Natural killer cell treated with Interleukin-12 subunit alpha and Interleukin-12 subunit beta and Interleukin-15 and Interleukin-18, amount 100 ng/mL, for 72 hours (primary cell): Measurements from ENCODE around the gene SEC14L2. TPM values are rescaled to one million over a fixed set of nuclear protein-coding genes. Genes with fewer than 3 reads are reported as not detected.
A peak's percentile ranks its signal among the peaks of the same experiment; 100 is the strongest.

Experiments
- ATAC-seq, 2 donors: fragments of 150-1000 bp; cut with Tn5 transposase in 1 of 2; sonication (Bioruptor Pico), chemical (Tn5 transposase) in 1 of 2; 2 replicates each; pipeline ENCODE4 v1.10.0; 2021
- DNase-seq: peaks from one replicate; pipeline ENCODE4 v3.0.0; 2022; ENCODE audit warnings: low spot score
- H3K27ac Mint-ChIP-seq, 2 donors: 1 replicate in 1 of 2; 2 replicates in 1 of 2; pipeline ENCODE4 v1.8.0; 2022; ENCODE audit warnings: mixed read lengths in 2 of 2, mild to moderate bottlenecking in 1 of 2, moderate library complexity in 1 of 2
- H3K27me3 Mint-ChIP-seq, 2 donors: 1 replicate in 1 of 2; 2 replicates in 1 of 2; pipeline ENCODE4 v1.8.0; 2022; ENCODE audit warnings: mixed read lengths in 2 of 2
- H3K36me3 Mint-ChIP-seq: one replicate; pipeline ENCODE4 v1.8.0; 2022; ENCODE audit warnings: mixed read lengths
- H3K4me1 Mint-ChIP-seq, 2 donors: 1 replicate in 1 of 2; 2 replicates in 1 of 2; pipeline ENCODE4 v1.8.0; 2022; ENCODE audit warnings: low read depth in 2 of 2, mixed read lengths in 2 of 2, mild to moderate bottlenecking in 1 of 2
- H3K4me3 Mint-ChIP-seq: one replicate; pipeline ENCODE4 v1.8.0; 2022; ENCODE audit warnings: mixed read lengths
- H3K9me3 Mint-ChIP-seq: 2 replicates; pipeline ENCODE4 v1.8.0; 2022; ENCODE audit warnings: mixed read lengths
- total RNA-seq, 2 donors: library from RNA; stranded (reverse); gene quantifications; one replicate each; pipeline ENCODE4 v1.2.3, GENCODE V29; 2022

SEC14L2 gene
- total RNA-seq, 2 donors from 2014 or later = 0.40 to 1.3 TPM

DNA sequence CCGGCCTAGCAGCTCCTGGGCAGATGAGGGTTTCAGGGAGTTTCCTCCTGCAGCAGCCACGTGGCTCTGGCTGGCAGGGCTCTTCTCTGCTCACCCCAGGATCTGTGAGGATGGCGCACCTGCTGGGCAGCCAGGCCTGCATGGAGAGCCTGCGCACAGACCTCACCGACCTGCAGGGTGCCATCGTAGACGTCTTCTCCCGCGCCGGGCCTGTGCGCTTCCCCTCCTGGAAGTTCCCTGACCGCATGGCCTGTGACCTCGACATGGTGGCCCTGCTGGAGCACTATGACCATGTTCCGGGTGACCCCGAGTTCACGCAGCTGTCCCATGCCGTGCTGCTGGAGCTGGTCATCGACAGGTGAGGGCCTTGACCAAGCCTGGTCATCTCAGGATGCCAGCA is 30.9 kb upstream of the SEC14L2 start:
- DNase-seq (no peak), ATAC-seq (no peak)
- H3K9me3 Mint-ChIP-seq = no peaks in the 10 kb centered on the region
- no peaks in the 10 kb centered on the region for H3K4me1 Mint-ChIP-seq
- no peaks in the 10 kb centered on the region for H3K36me3 Mint-ChIP-seq
- H3K27ac Mint-ChIP-seq = no peak overlapping the region
- H3K4me3 Mint-ChIP-seq = no peak overlapping the region
- H3K27me3 Mint-ChIP-seq = no peaks in the 10 kb centered on the region

DNA sequence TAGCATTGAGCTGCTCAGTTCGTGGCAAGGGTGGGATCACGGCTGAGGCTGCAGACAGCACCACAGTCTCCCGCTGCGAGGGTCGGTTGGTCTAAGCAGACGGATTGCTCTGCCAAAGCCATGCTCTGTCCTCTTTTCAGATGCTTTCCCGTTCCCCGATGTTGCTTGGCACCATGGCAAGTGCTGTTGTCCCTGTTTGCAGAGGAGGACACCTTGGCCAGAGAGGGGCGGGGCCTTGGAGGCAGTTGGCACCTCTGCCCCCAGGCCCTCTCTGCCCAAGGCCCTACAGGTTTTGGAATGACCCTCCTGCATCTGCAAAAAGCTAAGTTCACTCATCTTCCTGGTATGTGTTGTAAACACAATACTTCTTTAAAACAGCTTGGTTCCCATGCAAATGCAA is 28.4 kb upstream of the SEC14L2 start:
- Mint-ChIP-seq H3K27me3 (no peaks in the 10 kb centered on the region), H3K27ac (no peak overlapping the region), H3K4me3 (no peak overlapping the region), H3K36me3 (no peaks in the 10 kb centered on the region), H3K9me3 (no peaks in the 10 kb centered on the region), H3K4me1 (no peaks in the 10 kb centered on the region)
- ATAC-seq (no peak), DNase-seq (no peak)

DNA sequence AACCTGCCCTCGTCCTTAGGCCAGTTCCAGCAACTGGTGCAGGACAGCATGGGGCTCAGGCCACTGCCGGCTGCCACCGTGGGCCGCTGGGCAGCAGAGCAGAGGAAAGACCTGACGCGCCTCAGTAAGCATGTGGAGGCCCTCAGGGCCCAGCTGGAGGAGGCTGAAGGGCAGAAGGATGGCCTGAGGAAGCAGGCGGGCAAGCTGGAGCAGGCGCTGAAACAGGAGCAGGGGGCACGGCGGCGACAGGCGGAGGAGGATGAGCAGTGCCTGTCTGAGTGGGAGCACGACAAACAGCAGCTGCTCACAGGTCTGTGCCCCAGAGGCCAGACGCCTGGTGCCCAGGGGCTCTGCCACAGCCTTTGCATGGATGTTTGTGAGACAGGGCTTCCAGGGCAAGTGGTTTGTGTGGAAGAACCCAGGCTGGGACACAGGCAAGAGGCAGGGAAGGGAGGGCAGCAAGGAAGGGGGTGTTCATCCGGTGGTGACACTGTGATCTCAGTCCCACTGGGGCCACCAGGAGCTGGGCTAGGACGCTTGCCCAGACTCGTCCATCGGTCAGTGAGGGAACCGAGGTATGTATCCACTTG is 26.1 kb upstream of the SEC14L2 start:
- Mint-ChIP-seq H3K4me1 (no peaks in the 10 kb centered on the region), H3K27me3 (no peaks in the 10 kb centered on the region), H3K36me3 (no peaks in the 10 kb centered on the region), H3K27ac (no peak overlapping the region), H3K9me3 (no peaks in the 10 kb centered on the region), H3K4me3 (no peak overlapping the region)
- ATAC-seq = no peak
- DNase-seq = no peak

DNA sequence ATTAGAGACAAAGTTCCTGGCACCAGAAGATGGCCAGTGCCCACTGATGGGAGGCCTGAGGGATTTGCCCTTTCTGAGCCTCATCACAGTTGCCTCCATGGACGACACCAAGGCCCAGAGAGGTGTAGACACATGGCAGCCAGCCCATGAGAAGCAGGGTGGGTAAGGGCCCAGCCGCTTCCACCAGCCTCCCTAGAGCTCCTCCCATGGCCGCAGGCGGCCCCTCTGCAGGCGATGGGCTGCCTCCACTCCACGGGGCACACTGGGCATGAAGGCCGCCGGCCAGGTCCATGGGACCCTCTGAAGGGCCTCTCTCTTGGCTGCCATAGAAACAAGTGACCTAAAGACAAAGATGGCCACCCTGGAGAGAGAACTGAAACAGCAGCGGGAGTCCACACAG is 25.5 kb upstream of the SEC14L2 start:
- Mint-ChIP-seq H3K36me3 (no peaks in the 10 kb centered on the region), H3K27me3 (no peaks in the 10 kb centered on the region), H3K27ac (no peak overlapping the region), H3K4me1 (no peaks in the 10 kb centered on the region), H3K9me3 (no peaks in the 10 kb centered on the region), H3K4me3 (no peak overlapping the region)
- DNase-seq = no peak
- ATAC-seq = no peak

DNA sequence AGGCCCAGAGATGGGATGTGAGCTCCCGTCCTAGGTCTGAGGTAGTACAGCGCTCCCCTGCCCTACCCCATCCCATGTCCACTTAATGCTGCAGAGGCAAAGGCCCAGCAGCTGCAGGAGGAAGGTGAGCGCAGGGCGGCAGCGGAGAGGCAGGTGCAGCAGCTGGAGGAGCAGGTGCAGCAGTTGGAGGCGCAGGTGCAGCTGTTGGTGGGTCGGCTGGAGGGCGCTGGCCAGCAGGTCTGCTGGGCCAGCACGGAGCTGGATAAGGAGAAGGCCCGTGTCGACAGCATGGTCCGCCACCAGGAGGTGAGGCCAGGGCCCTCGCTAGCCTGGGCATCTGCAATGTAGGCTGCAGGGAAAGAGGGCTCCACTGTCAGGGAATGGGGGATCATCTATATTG is 24.8 kb upstream of the SEC14L2 start:
- no peak overlapping the region for H3K27ac Mint-ChIP-seq
- no peak for DNase-seq
- no peak overlapping the region for H3K4me3 Mint-ChIP-seq
- no peaks in the 10 kb centered on the region for H3K27me3 Mint-ChIP-seq
- no peaks in the 10 kb centered on the region for H3K4me1 Mint-ChIP-seq
- no peaks in the 10 kb centered on the region for H3K36me3 Mint-ChIP-seq
- H3K9me3 Mint-ChIP-seq = no peaks in the 10 kb centered on the region
- ATAC-seq = no peak

DNA sequence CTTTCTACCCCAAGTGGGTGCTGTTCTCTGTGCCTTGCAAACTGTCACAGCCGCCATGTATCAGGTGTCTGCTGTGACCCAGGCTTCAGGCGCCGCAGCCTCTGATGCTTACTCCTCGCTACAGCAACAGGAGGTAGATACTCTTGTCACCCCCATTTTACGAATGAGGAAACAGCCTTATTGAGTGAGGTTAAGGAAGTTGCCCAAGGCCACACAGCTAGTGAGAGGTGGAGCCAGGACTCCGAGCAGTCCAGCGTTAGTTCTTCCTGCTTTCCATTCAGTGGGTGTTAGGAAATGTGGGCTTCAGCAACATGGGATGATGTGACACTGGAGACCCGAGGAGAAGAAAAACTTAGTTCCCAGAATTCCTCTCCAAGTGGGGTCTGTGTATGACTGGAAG is 23.9 kb upstream of the SEC14L2 start:
- Mint-ChIP-seq H3K27me3 (no peaks in the 10 kb centered on the region), H3K27ac (no peak overlapping the region), H3K9me3 (no peaks in the 10 kb centered on the region), H3K4me1 (no peaks in the 10 kb centered on the region), H3K4me3 (no peak overlapping the region), H3K36me3 (no peaks in the 10 kb centered on the region)
- no peak for ATAC-seq
- no peak for DNase-seq

DNA sequence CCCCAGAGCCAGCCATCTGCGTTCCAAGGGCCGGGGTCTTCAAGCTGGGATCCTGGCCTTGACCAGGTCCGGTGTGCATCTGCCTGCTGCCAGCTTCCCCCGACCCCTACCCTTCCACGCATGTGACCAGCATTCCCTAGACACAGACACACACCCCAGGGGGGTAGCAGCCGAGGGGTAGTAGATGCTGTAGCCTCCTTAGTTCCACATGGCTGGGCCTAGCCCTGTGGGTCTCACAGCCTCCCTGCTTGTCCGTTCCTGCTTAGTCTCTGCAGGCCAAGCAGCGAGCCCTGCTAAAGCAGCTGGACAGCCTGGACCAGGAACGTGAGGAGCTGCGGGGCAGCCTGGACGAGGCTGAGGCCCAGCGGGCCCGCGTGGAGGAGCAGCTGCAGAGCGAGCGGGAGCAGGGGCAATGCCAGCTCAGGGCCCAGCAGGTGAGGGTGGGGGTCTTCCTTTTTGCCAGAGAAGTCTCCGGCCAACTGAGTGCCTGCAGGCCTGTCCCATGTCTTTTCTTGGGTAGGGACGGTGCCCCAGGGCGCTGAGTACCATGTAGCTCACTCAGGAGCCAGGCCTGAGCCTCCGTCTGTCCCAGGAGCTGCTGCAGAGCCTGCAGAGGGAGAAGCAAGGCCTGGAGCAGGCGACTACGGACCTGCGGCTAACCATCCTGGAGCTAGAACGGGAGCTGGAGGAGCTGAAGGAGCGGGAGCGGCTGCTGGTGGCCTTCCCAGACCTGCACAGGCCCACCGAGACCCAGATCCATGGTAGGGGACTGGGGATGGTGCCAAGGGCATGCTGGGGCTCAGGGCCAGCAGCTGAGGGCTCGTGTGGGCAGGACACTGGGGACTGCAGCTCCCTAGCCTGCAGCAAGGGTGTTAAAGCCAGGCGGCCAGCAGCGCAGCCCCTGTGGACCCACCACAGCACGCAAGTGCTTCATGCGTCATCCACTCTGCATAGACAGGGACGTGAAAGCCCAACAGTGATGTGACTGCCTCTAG is 23.2 kb upstream of the SEC14L2 start:
- Mint-ChIP-seq H3K27ac (no peak overlapping the region), H3K4me1 (no peaks in the 10 kb centered on the region), H3K27me3 (no peaks in the 10 kb centered on the region), H3K9me3 (no peaks in the 10 kb centered on the region), H3K4me3 (no peak overlapping the region), H3K36me3 (no peaks in the 10 kb centered on the region)
- DNase-seq (no peak), ATAC-seq (no peak)

DNA sequence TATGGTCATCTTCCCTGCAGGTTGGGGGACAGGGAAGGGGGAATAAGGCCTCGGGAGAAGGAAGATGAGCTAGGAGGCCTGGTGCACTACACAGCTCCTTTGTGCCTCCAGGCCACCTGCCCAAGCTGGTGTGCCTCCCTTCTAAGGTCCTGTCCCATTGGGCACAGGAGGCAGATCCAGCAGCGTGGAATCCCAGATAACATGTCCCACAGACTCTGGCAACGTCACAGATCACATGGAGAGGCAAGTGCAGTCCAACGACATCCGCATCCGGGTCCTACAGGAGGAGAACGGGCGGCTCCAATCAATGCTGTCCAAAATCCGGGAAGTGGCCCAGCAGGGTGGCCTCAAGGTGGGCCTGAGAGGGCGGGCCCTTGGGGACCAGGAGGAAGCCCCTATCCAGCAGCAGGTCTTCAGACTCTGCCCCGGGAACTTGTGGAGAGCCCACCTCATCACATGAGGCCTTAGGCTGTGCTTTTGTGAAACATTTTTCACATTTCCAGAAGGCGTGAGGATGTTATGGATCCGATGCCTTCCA is 21.4 kb upstream of the SEC14L2 start:
- Mint-ChIP-seq H3K36me3 (no peaks in the 10 kb centered on the region), H3K27ac (no peak overlapping the region), H3K9me3 (no peaks in the 10 kb centered on the region), H3K27me3 (no peaks in the 10 kb centered on the region), H3K4me1 (no peaks in the 10 kb centered on the region), H3K4me3 (no peak overlapping the region)
- DNase-seq (no peak), ATAC-seq (no peak)

DNA sequence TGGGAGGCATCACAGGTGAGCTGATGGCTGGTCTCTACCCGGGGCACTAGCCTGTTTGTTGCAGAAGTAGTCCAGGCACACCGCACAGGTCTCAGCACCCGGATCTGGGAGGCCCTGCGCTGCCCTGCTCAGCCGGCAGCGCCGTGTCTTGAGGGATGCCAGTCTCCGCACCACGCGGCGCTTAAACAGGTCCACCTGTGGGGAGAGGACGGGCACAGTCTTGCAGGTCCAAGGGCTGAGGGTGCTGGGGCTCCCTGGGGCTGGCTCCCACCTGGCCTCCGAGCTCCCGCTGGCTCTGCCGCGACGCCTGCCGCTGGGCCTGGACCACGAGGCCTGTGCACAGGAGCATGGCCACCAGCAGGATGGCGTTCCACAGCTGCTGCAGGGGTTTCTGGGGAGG is 16.8 kb upstream of the SEC14L2 start:
- no peak for ATAC-seq
- H3K27ac Mint-ChIP-seq = no peak overlapping the region
- no peak for DNase-seq
- H3K4me1 Mint-ChIP-seq = no peaks in the 10 kb centered on the region
- no peaks in the 10 kb centered on the region for H3K9me3 Mint-ChIP-seq
- H3K36me3 Mint-ChIP-seq = no peaks in the 10 kb centered on the region
- no peak overlapping the region for H3K4me3 Mint-ChIP-seq
- H3K27me3 Mint-ChIP-seq = no peaks in the 10 kb centered on the region

DNA sequence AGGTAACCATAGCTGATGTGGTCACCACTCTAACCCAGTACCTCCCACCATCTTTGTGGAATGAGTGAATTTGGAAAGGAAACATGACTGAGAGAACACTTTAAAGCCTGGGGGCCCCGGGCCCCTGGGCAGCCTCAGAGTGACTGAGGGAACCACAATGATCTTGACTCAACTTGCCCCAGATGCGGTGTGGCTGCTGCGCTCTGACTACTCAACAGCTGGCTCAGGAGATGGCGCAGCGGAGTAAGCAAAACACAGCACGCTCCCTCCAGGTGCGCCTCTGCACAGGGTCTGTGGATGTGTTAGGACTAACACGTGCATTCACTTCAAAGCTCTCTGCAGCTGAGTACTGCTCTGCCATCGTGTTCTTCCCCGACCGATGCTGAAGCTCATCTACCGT is 15.6 kb upstream of the SEC14L2 start:
- ATAC-seq (no peak), DNase-seq (no peak)
- Mint-ChIP-seq H3K27ac (no peak overlapping the region), H3K4me3 (no peak overlapping the region), H3K4me1 (no peaks in the 10 kb centered on the region), H3K9me3 (no peaks in the 10 kb centered on the region), H3K27me3 (no peaks in the 10 kb centered on the region), H3K36me3 (no peaks in the 10 kb centered on the region)

DNA sequence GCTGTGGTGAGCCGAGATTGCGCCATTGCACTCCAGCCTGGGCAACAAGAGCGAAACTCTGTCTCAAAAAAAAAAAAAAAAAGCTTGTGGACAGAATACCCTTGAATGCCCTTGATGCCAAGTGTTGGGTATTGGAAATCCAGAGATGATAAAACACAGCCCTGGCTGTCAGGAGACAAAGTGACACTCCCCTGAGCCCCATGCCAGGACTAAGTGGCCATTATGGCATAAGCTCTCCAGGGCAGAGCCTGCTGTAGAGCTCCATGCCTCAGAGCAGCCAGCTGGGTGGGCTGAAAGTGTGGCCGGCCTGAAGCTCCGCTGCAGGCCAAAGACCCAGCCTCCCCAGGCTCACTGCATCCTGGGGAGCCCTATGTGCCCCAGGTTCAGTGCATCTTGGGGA is 14.5 kb upstream of the SEC14L2 start:
- H3K9me3 Mint-ChIP-seq = no peaks in the 10 kb centered on the region
- no peak overlapping the region for H3K4me3 Mint-ChIP-seq
- ATAC-seq (no peak), DNase-seq (no peak)
- H3K36me3 Mint-ChIP-seq = no peaks in the 10 kb centered on the region
- H3K4me1 Mint-ChIP-seq = peaks cover 0 to 1% of the 10 kb centered on the region in 2 donors
- peaks cover 0 to under 1% of the 10 kb centered on the region in 2 donors for H3K27me3 Mint-ChIP-seq
- no peak overlapping the region for H3K27ac Mint-ChIP-seq

DNA sequence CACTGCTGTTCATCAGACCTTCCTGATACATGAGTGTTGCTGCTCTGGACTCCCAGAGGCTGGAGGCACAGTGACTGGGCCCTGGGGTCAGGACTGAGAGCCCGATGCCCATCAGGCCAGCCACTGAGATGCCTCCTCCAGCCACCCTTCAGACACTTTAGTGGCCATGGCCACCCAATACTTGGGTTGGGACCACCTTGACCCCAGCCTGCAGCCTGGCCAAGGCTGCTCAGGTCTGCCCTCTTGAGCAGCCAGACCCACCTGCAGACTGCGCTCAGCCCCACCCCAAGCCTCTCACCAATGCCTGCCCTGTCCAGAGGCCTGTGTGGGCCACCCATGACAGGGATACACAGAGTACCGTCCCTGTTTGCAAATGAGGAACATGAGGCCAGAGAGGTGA is 13.8 kb upstream of the SEC14L2 start:
- H3K36me3 Mint-ChIP-seq = no peaks in the 10 kb centered on the region
- H3K27ac Mint-ChIP-seq = no peak overlapping the region
- H3K9me3 Mint-ChIP-seq = no peaks in the 10 kb centered on the region
- H3K4me1 Mint-ChIP-seq = peaks cover 0 to 3% of the 10 kb centered on the region in 2 donors
- ATAC-seq = no peak
- no peak overlapping the region for H3K4me3 Mint-ChIP-seq
- peaks cover 0 to 4% of the 10 kb centered on the region in 2 donors for H3K27me3 Mint-ChIP-seq
- DNase-seq = no peak

DNA sequence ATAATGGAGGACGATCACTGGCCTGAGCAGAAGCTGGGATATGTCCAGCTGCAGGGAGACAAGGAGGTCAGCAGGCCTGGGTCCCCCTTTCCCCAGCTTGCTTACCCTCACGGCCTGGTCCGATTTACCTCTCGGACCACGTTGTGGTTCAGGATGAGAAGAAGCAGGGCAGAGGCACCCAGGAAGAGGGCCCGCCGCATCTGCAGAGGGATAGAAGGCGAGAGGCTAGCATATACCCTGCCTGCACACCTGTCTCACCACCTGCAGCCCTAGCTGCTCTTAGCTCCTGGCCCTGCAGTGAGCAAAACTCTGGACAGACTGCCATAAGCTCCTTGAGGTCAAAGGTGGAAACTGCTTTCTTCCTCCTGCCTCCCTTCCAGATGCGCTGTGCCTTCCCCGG is 10.9 kb upstream of the SEC14L2 start:
- H3K4me3 Mint-ChIP-seq = peak overlapping the region; percentile 52
- H3K27ac Mint-ChIP-seq = no peak overlapping the region
- H3K4me1 Mint-ChIP-seq = peaks cover under 1 to 3% of the 10 kb centered on the region in 2 donors
- ATAC-seq = no peak
- no peaks in the 10 kb centered on the region for H3K36me3 Mint-ChIP-seq
- peaks cover 0 to 4% of the 10 kb centered on the region in 2 donors for H3K27me3 Mint-ChIP-seq
- no peaks in the 10 kb centered on the region for H3K9me3 Mint-ChIP-seq
- DNase-seq = no peak

DNA sequence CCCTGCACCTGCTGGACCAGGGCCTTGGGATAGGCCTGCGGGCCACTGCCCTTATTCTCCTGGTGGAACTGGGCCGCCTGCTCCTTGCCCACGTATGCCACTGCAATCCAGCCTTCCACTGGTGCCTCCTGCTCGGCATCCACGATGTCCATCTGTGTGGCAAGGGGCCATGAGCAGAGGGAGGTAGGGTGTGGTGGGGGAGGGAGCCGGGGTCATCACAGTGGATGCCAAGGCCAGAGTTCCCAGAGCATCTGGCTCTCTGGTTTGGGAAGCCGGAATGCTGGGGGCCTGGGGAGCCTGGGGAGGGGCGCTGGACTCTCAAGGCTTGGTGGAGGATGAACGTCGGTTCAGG is 10.2 kb upstream of the SEC14L2 start:
- H3K9me3 Mint-ChIP-seq = no peaks in the 10 kb centered on the region
- DNase-seq = no peak
- no peak for ATAC-seq
- no peaks in the 10 kb centered on the region for H3K36me3 Mint-ChIP-seq
- H3K4me1 Mint-ChIP-seq = peaks cover 6 to 7% of the 10 kb centered on the region in 2 donors
- peaks cover 0 to 4% of the 10 kb centered on the region in 2 donors for H3K27me3 Mint-ChIP-seq
- peak overlapping the region in 1 of 2 donors; percentile 56 for H3K27ac Mint-ChIP-seq
- peak overlapping the region; percentile 52 for H3K4me3 Mint-ChIP-seq
